CD14-positive monocyte (primary cell): Measurements from ENCODE around the gene LAMB3. TPM values are rescaled to one million over a fixed set of nuclear protein-coding genes. Genes with fewer than 3 reads are reported as not detected.

Experiments used
- DNase-seq, 3 donors: peaks; one replicate each; pipeline ENCODE4 v3.0.0-alpha.2; 2011 to 2022
- H2AFZ ChIP-seq: 2 replicates; pipeline ENCODE4 v1.6.0; 2012; ENCODE audit warnings: mild to moderate bottlenecking, low read depth, low read length, inconsistent platforms; ENCODE audit not compliant: insufficient read depth, poor library complexity, severe bottlenecking
- H3K27ac ChIP-seq, 2 donors: 1 replicate in 1 of 2; 2 replicates in 1 of 2; pipeline ENCODE4 v1.5.1; 2012 to 2013; ENCODE audit warnings: low read length in 2 of 2, control low read depth in 1 of 2, inconsistent platforms in 1 of 2, low read depth in 1 of 2, mild to moderate bottlenecking in 1 of 2
- H3K27me3 ChIP-seq, 2 donors: one replicate each; pipeline versions ENCODE4 v1.6.0 to v1.6.1; 2011 to 2013; ENCODE audit warnings: low read length in 2 of 2; ENCODE audit not compliant: control insufficient read depth in 2 of 2, insufficient read depth in 2 of 2
- H3K36me3 ChIP-seq, 2 donors: replicated peaks in 1 of 2; 1 replicate in 1 of 2; 2 replicates in 1 of 2; pipeline versions ENCODE4 v1.5.1 to v1.6.1; 2012 to 2013; ENCODE audit warnings: low read length in 2 of 2, control low read depth in 1 of 2, inconsistent platforms in 1 of 2, mild to moderate bottlenecking in 1 of 2; ENCODE audit not compliant: insufficient read depth in 2 of 2, control insufficient read depth in 1 of 2
- H3K4me1 ChIP-seq, 2 donors: 1 replicate in 1 of 2; 2 replicates in 1 of 2; pipeline versions ENCODE4 v1.5.1 to v1.6.1; 2012 to 2013; ENCODE audit warnings: low read length in 2 of 2, control low read depth in 1 of 2, inconsistent platforms in 1 of 2, mild to moderate bottlenecking in 1 of 2, moderate library complexity in 1 of 2; ENCODE audit not compliant: insufficient read depth in 2 of 2, control insufficient read depth in 1 of 2
- H3K4me2 ChIP-seq: replicated peaks from 2 replicates; pipeline ENCODE3; 2012; ENCODE audit warnings: low read length, moderate library complexity, mild to moderate bottlenecking; ENCODE audit not compliant: poor library complexity, severe bottlenecking; ENCODE audit errors: extremely low read depth
- H3K4me3 ChIP-seq, 3 experiments: fragments of 200-600 bp in 1 of 3; sonication (generic) in 1 of 3; replicated peaks in 1 of 3; 1 replicate in 2 of 3; 2 replicates in 1 of 3; pipeline ENCODE4 v1.5.1; 2011 to 2013; ENCODE audit warnings: low read length in 3 of 3, mild to moderate bottlenecking in 3 of 3, control low read depth in 2 of 3, low read depth in 2 of 3, inconsistent platforms in 1 of 3, moderate library complexity in 1 of 3
- H3K79me2 ChIP-seq: 2 replicates; pipeline ENCODE4 v1.6.0; 2012; ENCODE audit warnings: mild to moderate bottlenecking, control low read depth, inconsistent platforms, low read length, moderate library complexity; ENCODE audit not compliant: insufficient read depth
- H3K9ac ChIP-seq: 2 replicates; pipeline ENCODE4 v1.6.0; 2017; ENCODE audit warnings: low read length, mild to moderate bottlenecking; ENCODE audit not compliant: insufficient read depth, poor library complexity, severe bottlenecking
- H3K9me3 ChIP-seq, 2 donors: replicated peaks in 1 of 2; 1 replicate in 1 of 2; 2 replicates in 1 of 2; pipeline versions ENCODE4 v1.5.1 to v1.6.1; 2012 to 2013; ENCODE audit warnings: low read length in 2 of 2, control low read depth in 1 of 2; ENCODE audit not compliant: control insufficient read depth in 1 of 2, insufficient read depth in 1 of 2
- H4K20me1 ChIP-seq: 2 replicates; pipeline ENCODE4 v1.6.0; 2012; ENCODE audit warnings: mild to moderate bottlenecking, low read length, control low read depth, moderate library complexity; ENCODE audit not compliant: insufficient read depth
- H3K27ac Mint-ChIP-seq, 7 donors: one replicate each; pipeline ENCODE4 v1.8.0; 2020; ENCODE audit warnings: mild to moderate bottlenecking in 7 of 7, mixed read lengths in 7 of 7, moderate library complexity in 6 of 7, inconsistent platforms in 2 of 7
- H3K27me3 Mint-ChIP-seq, 3 donors: one replicate each; pipeline ENCODE4 v1.8.0; 2021 to 2022; ENCODE audit warnings: low read depth in 3 of 3, mild to moderate bottlenecking in 3 of 3, mixed read lengths in 3 of 3, moderate library complexity in 3 of 3, inconsistent platforms in 1 of 3
- H3K36me3 Mint-ChIP-seq, 2 donors: one replicate each; pipeline ENCODE4 v1.8.0; 2020; ENCODE audit warnings: mixed read lengths in 2 of 2, inconsistent platforms in 1 of 2, mild to moderate bottlenecking in 1 of 2
- H3K4me1 Mint-ChIP-seq: one replicate; pipeline ENCODE4 v1.8.0; 2020; ENCODE audit warnings: mild to moderate bottlenecking, mixed read lengths
- H3K4me3 Mint-ChIP-seq, 2 donors: one replicate each; pipeline ENCODE4 v1.8.0; 2020; ENCODE audit warnings: mild to moderate bottlenecking in 2 of 2, mixed read lengths in 2 of 2, moderate library complexity in 1 of 2
- H3K9me3 Mint-ChIP-seq, 7 donors: one replicate each; pipeline ENCODE4 v1.8.0; 2020 to 2022; ENCODE audit warnings: mixed read lengths in 7 of 7, mild to moderate bottlenecking in 6 of 7, moderate library complexity in 6 of 7, inconsistent platforms in 2 of 7
- WGBS: methylation state at CpG from one replicate; pipeline ENCODE4 v1.1.5; 2013; ENCODE audit warnings: missing lambda C conversion rate; ENCODE audit not compliant: insufficient coverage; 5-methylcytosine and 5-hydroxymethylcytosine counted together
- intact Hi-C, 2 donors: fragments of 100-400 bp; cut with micrococcal nuclease; formaldehyde crosslinking; loops; one replicate each; pipeline versions ENCODE4 v1.15.0 to v1.15.1; 2023
- polyA plus RNA-seq, 3 donors: library from polyadenylated mRNA; depleted of rRNA in 1 of 3; unstranded in 2 of 3; stranded (reverse) in 1 of 3; fragments of 300-500 nt in 2 of 3; fragments of >200 nt in 1 of 3; fragmentation: Illumina TruSeq in 2 of 3; gene quantifications; 1 replicate in 2 of 3; 2 replicates in 1 of 3; pipeline ENCODE4 v1.2.3, GENCODE V29; 2012 to 2021
- TF ChIP-seq, protein P1 (sequence below): fragments of 200-600 bp; IDR thresholded peaks from one replicate; pipeline ENCODE4 v1.8.0; 2022; ENCODE audit warnings: antibody characterized with exemption, mild to moderate bottlenecking

Gene LAMB3
- polyA plus RNA-seq, 3 donors: 0.29 to 0.67 (median 0.30) TPM

DNA sequence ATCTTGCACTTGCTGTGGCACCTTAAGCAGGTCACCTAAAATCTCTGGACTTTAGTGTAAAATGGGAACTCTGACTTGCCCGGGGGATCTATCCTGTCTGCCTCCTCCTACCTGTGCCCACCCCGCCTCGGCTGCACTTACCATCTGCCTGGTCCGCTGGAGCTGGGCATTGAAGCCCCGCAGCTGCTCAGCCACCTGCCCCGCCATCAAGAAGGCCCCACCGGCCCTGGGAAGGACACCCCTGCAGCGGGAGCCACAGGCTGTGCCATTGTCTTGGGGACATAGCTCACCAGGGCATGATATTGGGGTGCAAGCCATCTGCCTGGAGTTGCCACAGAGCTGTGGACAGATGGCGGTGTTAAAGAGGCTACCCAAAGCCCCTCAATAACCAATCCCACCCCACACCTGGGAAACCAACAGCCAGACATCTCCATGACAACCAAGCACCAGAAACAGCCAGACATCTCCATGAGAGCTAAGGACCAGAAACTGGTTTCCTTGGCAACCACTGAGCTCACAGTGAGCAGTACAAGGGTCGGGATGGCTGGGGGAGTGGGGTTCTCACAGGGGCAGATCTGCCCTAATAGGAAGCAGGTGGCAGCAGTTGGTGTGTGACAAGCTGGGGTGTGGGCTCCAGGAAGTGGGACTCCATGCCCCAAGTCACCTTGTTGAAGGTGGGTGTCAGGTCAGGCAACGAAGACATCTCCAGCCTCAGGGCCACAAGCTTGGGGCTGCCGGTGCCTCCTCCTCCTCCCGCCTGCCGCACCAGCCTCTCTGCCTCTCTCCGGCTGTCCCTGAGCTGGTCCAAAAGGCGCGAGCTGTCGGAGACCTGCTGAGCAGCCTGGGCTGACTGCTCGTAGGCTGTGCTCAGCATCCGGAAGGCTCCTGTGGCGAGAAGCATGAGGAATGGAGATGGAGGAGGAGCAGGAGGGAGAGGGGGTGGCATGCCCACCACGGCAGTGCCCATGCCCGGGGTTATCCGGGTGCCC is 29.1 kb downstream of the LAMB3 start:
- intact Hi-C loops: loop anchor here in 1 of 2 donors (10.0 kb wide), 1 partner anchor 52 kb away; the partner anchor contains the start of gene G0S2
- peaks cover 0 to 8% (median 4%) of the 10 kb centered on the region in 7 donors for H3K9me3 Mint-ChIP-seq
- Histone ChIP-seq H3K9ac (no peak overlapping the region), H2AFZ (no peak overlapping the region), H3K4me2 (no peak overlapping the region), H3K27ac (no peak overlapping the region), H3K4me3 (no peak overlapping the region), H3K36me3 (no peaks in the 10 kb centered on the region), H3K27me3 (no peaks in the 10 kb centered on the region), H3K79me2 (no peaks in the 10 kb centered on the region), H4K20me1 (no peaks in the 10 kb centered on the region), H3K4me1 (peaks cover 20% of the 10 kb centered on the region in 2 donors), H3K9me3 (no peaks in the 10 kb centered on the region)
- DNase-seq: no peak
- peaks cover 35% of the 10 kb centered on the region for H3K4me1 Mint-ChIP-seq
- no peak overlapping the region for H3K4me3 Mint-ChIP-seq
- TF ChIP-seq, protein P1, sequence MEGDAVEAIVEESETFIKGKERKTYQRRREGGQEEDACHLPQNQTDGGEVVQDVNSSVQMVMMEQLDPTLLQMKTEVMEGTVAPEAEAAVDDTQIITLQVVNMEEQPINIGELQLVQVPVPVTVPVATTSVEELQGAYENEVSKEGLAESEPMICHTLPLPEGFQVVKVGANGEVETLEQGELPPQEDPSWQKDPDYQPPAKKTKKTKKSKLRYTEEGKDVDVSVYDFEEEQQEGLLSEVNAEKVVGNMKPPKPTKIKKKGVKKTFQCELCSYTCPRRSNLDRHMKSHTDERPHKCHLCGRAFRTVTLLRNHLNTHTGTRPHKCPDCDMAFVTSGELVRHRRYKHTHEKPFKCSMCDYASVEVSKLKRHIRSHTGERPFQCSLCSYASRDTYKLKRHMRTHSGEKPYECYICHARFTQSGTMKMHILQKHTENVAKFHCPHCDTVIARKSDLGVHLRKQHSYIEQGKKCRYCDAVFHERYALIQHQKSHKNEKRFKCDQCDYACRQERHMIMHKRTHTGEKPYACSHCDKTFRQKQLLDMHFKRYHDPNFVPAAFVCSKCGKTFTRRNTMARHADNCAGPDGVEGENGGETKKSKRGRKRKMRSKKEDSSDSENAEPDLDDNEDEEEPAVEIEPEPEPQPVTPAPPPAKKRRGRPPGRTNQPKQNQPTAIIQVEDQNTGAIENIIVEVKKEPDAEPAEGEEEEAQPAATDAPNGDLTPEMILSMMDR: no peak
- WGBS: 90% methylated on average over 14 of the region's 24 CpGs
- peaks cover 7 to 22% (median 22%) of the 10 kb centered on the region in 3 donors for H3K27me3 Mint-ChIP-seq
- H3K36me3 Mint-ChIP-seq: no peaks in the 10 kb centered on the region
- no peak overlapping the region for H3K27ac Mint-ChIP-seq

DNA sequence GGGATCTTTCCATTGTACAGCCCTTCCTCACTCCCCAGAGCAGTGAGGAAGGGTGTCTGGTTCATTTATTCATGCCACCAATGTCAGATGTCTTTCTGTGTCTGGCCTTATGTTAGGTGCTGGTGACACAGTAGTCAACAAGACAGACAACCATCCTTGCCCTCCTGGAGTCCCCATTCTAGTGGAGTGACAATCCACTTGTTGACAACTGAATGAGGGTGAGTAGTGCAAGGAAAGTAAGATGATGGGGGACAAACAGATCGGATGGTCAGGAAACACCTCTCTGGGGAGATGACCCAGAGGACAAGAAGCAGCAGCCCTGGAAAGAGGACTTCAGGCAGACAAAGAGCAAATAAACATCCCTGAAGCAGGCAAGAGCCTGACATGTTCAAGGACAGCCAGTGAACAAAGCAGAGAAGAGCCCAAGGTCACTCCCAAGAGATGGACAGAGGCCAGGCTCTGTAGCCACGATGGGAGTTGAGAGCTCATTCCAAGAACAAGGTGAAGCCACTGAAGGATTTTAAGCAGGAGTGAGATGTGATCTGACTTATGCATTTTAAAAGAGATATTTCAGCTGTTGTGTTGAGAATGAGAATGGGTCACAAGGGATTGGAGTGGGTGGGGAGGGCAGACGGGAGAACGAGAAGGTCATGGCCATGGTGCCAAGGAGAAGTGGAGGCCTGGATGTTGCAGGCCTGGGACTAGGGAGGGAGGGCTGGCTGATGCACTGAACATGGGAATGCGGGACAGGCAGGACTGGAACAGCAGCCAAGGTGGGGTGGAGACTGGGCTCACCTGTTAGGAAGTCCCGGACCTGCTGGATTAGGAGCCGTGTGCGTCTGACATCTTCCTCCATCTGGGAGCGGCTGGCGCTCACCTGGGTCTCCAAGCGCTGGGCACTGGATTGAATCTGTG is 30.2 kb downstream of the LAMB3 start:
- Mint-ChIP-seq H3K27me3 (peaks cover 7 to 26% (median 22%) of the 10 kb centered on the region in 3 donors), H3K9me3 (peaks cover 0 to 8% (median 4%) of the 10 kb centered on the region in 7 donors), H3K4me1 (peaks cover 27% of the 10 kb centered on the region), H3K27ac (no peak overlapping the region), H3K4me3 (no peak overlapping the region), H3K36me3 (no peaks in the 10 kb centered on the region)
- H3K4me1 ChIP-seq: peaks cover 11% of the 10 kb centered on the region in 2 donors
- H3K4me3 ChIP-seq: no peak overlapping the region
- TF ChIP-seq, protein P1: no peak
- no peak overlapping the region for H3K4me2 ChIP-seq
- 95% methylated on average over 10 of the region's 11 CpGs for WGBS
- H3K27ac ChIP-seq: no peak overlapping the region
- DNase-seq: no peak
- H4K20me1 ChIP-seq: no peaks in the 10 kb centered on the region
- no peaks in the 10 kb centered on the region for H3K79me2 ChIP-seq
- H2AFZ ChIP-seq: no peak overlapping the region
- H3K36me3 ChIP-seq: no peaks in the 10 kb centered on the region
- no peak overlapping the region for H3K9ac ChIP-seq
- intact Hi-C loops: loop anchor here in 1 of 2 donors (10.0 kb wide), 1 partner anchor 53 kb away; the partner anchor contains the start of gene G0S2
- H3K27me3 ChIP-seq: no peaks in the 10 kb centered on the region
- H3K9me3 ChIP-seq: no peaks in the 10 kb centered on the region
